Measurements from ENCODE around the gene THAP7. TPM values are rescaled to one million over a fixed set of nuclear protein-coding genes. Genes with fewer than 3 reads are reported as not detected.

THAP7 gene
- total RNA-seq, 1 donor from 2014 or later: 31.5 TPM

GRCh38 chr22:20957102-20957682 is 44.7 kb downstream of the THAP7 start:
- no peaks in the 10 kb centered on the region for H3K9me3 Mint-ChIP-seq
- peaks cover 17% of the 10 kb centered on the region for H3K36me3 Mint-ChIP-seq (ENCODE audit: low read depth)
- peaks cover 12% of the 10 kb centered on the region for H3K4me1 Mint-ChIP-seq
- no peak overlapping the region for H3K27ac Mint-ChIP-seq
- intact Hi-C loops (cut with micrococcal nuclease): no loop called here
- no peak for DNase-seq
- peaks cover 23% of the 10 kb centered on the region for H3K27me3 Mint-ChIP-seq
- H3K4me3 Mint-ChIP-seq: peak overlapping the region; percentile 65

DNA sequence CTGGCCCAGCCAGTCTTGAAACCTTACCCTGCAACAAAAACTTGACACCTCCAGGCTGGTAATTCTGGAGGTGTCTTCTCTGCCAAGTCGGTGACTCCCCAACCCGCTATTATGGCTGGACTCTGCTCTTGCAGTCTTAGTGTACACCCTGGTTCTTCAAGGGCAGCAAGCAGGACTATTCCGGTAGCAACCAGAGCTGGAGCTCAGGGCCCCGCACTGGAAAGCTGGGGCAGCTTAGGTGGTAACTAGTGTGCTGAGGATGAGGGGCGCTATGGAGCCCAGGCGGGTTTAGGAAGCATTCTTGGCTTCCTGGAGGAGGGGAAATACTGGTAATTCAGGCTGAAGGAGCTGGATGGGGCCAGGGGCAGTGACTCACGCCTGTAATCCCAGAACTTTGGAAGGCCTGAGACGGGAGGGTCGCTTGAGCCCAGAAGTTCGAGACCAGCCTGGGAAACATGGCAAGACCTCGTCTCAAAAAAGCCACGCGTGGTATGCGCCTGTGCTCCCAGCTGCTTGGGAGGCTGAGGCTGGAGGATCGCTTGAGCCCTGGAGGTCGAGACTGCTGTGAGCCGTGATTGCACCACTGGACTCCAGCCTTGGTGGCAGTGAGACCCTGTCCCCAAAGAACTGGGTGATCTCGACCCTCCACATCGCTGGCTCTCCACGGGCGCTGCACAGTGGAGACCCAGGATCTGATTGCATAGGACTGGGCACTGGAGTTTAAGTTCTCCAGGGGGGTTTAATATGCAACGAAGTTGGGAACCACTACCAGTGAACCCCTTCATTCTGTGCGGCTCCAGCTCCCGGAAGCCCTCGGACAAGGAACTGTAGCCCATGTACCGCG is 45.4 kb downstream of the THAP7 start:
- Mint-ChIP-seq H3K36me3 (ENCODE audit: low read depth) (peaks cover 21% of the 10 kb centered on the region), H3K4me3 (peak overlapping the region; percentile 51), H3K27ac (no peak overlapping the region), H3K9me3 (no peaks in the 10 kb centered on the region), H3K27me3 (peaks cover 23% of the 10 kb centered on the region), H3K4me1 (peaks cover 7% of the 10 kb centered on the region)
- intact Hi-C loops (cut with micrococcal nuclease): no loop called here
- no peak for DNase-seq

GRCh38 chr22:20955548-20955947 is 46.4 kb downstream of the THAP7 start:
- Mint-ChIP-seq H3K27me3 (peaks cover 22% of the 10 kb centered on the region), H3K4me3 (no peak overlapping the region), H3K27ac (no peak overlapping the region), H3K9me3 (no peaks in the 10 kb centered on the region), H3K4me1 (peaks cover 6% of the 10 kb centered on the region), H3K36me3 (ENCODE audit: low read depth) (peaks cover 30% of the 10 kb centered on the region)
- DNase-seq: no peak
- intact Hi-C loops (cut with micrococcal nuclease): no loop called here

DNA sequence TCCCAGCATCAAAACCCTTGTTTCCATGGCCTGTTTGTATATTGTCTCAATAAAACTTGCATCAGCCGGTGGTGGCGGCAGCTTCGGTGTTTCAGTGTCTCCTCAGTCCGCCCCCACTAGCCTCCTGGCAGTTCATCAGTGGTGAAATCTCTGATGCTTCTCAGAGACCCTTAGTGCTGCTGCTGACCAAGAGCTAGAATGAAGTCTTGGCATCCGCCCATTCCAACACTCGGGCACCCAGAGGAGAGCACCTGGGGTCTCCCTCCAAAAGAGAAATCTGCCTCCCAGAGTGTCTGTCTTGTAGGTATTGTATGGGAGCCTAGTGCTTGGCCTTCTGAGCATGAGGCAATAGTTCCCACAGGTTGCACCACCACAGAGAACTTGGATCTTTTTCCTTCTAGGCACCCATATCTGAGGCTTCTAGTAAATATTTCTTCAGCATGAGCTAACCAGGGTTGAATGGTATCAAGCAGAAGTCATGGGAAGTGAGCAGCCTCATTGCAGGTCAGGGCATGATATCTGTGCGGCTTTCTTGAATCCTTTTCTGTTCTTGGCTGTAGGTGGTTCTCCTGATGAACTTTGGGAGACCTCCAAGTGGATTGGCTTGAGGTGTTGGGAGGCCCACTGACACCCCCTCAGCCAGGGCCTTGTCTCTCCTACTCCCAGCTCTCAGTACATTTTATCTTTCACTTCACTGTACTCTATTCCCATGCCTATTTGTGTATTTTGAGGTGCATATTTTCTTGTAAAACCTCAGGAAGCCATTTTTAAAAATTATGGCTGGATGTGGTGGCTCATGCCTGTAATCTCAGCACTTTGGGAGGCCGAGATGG is 48.0 kb downstream of the THAP7 start:
- peaks cover 42% of the 10 kb centered on the region for H3K36me3 Mint-ChIP-seq (ENCODE audit: low read depth)
- intact Hi-C loops (cut with micrococcal nuclease): no loop called here
- peaks cover 13% of the 10 kb centered on the region for H3K4me1 Mint-ChIP-seq
- no peak overlapping the region for H3K27ac Mint-ChIP-seq
- no peak overlapping the region for H3K4me3 Mint-ChIP-seq
- peaks cover 15% of the 10 kb centered on the region for H3K27me3 Mint-ChIP-seq
- DNase-seq: no peak
- H3K9me3 Mint-ChIP-seq: no peaks in the 10 kb centered on the region

DNA sequence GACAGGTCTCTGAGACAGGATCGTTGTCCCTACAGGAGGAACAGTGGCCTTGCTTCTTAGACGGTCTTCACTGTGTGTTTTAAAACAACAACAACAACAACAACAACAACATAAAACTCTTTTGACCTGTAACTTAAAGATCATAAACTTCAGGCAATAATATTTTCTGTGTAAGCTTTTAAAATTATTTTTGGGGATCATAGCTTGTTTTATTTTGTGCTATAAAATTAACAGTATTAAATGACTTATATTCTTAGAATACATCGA is 48.6 kb downstream of the THAP7 start:
- H3K9me3 Mint-ChIP-seq: no peaks in the 10 kb centered on the region
- no peak for DNase-seq
- intact Hi-C loops (cut with micrococcal nuclease): no loop called here
- peaks cover 14% of the 10 kb centered on the region for H3K4me1 Mint-ChIP-seq
- peaks cover 13% of the 10 kb centered on the region for H3K27me3 Mint-ChIP-seq
- no peak overlapping the region for H3K27ac Mint-ChIP-seq
- H3K4me3 Mint-ChIP-seq: no peak overlapping the region
- H3K36me3 Mint-ChIP-seq (ENCODE audit: low read depth): peaks cover 42% of the 10 kb centered on the region

DNA sequence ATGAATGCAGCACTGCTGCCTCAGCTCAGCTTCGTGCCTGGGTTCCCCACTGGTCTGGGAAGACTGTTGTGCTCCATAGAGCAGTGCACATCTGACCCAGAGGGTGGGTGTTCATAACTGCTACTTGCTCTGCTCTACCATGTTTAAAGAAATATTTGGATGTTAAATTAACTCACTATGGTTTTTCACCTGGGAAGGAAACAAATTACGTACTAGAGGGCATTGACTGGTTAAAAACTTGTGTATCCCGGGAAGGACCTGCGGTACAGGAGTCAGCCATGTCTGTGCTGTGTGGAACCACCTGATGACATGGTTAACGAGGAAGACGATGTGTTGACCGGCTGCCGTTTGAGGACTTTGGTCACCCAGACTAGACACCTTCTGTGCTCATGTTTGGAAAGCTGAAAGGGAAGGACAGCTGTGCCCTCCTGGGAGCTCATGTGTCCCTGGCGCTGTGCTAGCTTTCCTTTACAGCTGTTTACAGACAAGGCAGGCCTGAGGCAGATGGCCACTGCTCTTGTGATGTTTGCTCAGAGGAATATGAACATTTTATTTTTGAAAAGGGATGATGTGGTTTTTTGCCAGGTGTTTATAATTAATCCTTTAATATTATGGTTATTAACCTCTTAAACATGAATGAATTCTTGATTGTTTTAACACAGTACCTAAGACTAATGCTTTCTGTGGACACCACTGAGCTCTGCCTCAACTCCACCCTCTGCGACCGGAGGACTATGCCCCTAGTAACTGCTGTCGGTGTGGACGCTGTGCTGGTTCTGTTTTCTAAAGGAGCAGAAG is 49.2 kb downstream of the THAP7 start:
- Mint-ChIP-seq H3K36me3 (ENCODE audit: low read depth) (peaks cover 42% of the 10 kb centered on the region), H3K9me3 (no peaks in the 10 kb centered on the region), H3K27me3 (peaks cover 8% of the 10 kb centered on the region), H3K4me1 (peaks cover 16% of the 10 kb centered on the region), H3K27ac (no peak overlapping the region), H3K4me3 (no peak overlapping the region)
- no peak for DNase-seq
- intact Hi-C loops (cut with micrococcal nuclease): no loop called here

DNA sequence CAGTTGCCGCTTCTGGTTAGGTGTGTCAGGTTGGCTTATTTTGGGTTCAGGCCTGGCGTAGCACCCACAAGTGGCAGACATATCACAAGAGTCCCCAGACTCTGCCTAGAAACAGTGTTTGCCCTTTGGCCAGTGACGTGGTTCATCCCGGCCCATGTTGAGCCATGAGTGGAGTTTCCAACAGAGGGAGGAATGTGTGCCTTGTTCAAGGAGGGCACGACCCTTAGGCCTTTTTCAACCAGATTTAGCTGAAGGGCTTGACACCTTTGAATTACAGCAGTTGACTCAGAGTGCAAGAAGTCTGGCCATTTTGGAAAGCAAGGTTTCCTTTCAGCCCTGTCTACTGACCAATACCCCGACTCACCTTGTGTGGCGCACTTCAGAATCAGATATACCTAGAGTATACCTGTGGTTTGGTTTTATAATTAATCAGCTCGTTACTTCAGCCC is 50.0 kb downstream of the THAP7 start:
- Mint-ChIP-seq H3K4me3 (no peak overlapping the region), H3K36me3 (ENCODE audit: low read depth) (peaks cover 42% of the 10 kb centered on the region), H3K4me1 (peaks cover 16% of the 10 kb centered on the region), H3K9me3 (no peaks in the 10 kb centered on the region), H3K27ac (no peak overlapping the region), H3K27me3 (peaks cover 3% of the 10 kb centered on the region)
- intact Hi-C loops (cut with micrococcal nuclease): no loop called here
- DNase-seq: no peak

GRCh38 chr22:20951151-20951931 is 50.6 kb downstream of the THAP7 start:
- Mint-ChIP-seq H3K4me3 (no peak overlapping the region), H3K27me3 (peaks cover 2% of the 10 kb centered on the region), H3K4me1 (peaks cover 19% of the 10 kb centered on the region), H3K36me3 (ENCODE audit: low read depth) (peaks cover 43% of the 10 kb centered on the region), H3K27ac (no peak overlapping the region), H3K9me3 (no peaks in the 10 kb centered on the region)
- intact Hi-C loops (cut with micrococcal nuclease): no loop called here
- DNase-seq: no peak

GRCh38 chr22:20949698-20950183 is 52.2 kb downstream of the THAP7 start:
- intact Hi-C loops (cut with micrococcal nuclease): no loop called here
- peak overlapping the region; percentile 21 for H3K27ac Mint-ChIP-seq
- H3K4me1 Mint-ChIP-seq: peaks cover 28% of the 10 kb centered on the region
- no peak for DNase-seq
- no peak overlapping the region for H3K4me3 Mint-ChIP-seq
- H3K36me3 Mint-ChIP-seq (ENCODE audit: low read depth): peaks cover 48% of the 10 kb centered on the region
- no peaks in the 10 kb centered on the region for H3K9me3 Mint-ChIP-seq
- H3K27me3 Mint-ChIP-seq: no peaks in the 10 kb centered on the region

Other genes starting within 250 kb of the THAP7 start
- gene SERPIND1, start 228.0 kb downstream of the THAP7 start, total RNA-seq: not detected in 2 replicates
- 78.4 and 83.8 TPM in 2 replicates for gene PI4KA, start 143.3 kb downstream of the THAP7 start, total RNA-seq
- gene SNAP29, start 143.1 kb downstream of the THAP7 start, total RNA-seq: 24.3 and 25.8 TPM in 2 replicates
- gene CRKL, start 84.7 kb downstream of the THAP7 start, total RNA-seq: 81.4 and 82.4 TPM in 2 replicates
- 0.37 TPM in 1 of 2 replicates, not detected in the other for gene AIFM3, start 34.9 kb downstream of the THAP7 start, total RNA-seq
- gene LZTR1, start 19.8 kb downstream of the THAP7 start, total RNA-seq: 69.9 and 76.4 TPM in 2 replicates
- gene P2RX6, start 13.0 kb upstream of the THAP7 start, total RNA-seq: not detected in 2 replicates
- not detected in 2 replicates for gene SLC7A4, start 30.4 kb upstream of the THAP7 start, total RNA-seq
- gene LRRC74B, start 43.8 kb upstream of the THAP7 start, total RNA-seq: not detected in 2 replicates